HEK293 (cell line): ENCODE results near the gene SLC25A38.

Experiments used
- CTCF ChIA-PET: fragments of 350-600 bp; formaldehyde crosslinking; extraction: SDS; loops from one replicate; lab custom pipeline; 2021; ENCODE audit warnings: antibody characterized with exemption; lab: Yijun Ruan, JAX
- POLR2A ChIA-PET: fragments of 300-600 bp; formaldehyde crosslinking; extraction: SDS; loops from one replicate; lab custom pipeline; 2020; ENCODE audit warnings: antibody characterized with exemption, inconsistent platforms; lab: Yijun Ruan, JAX
- H3K27ac ChIP-seq: fragments of 200-500 bp; sonication (Bioruptor generic); 2 replicates; pipeline ENCODE4 v1.5.1; 2014; ENCODE audit warnings: low read depth, low read length, control low read depth, inconsistent platforms; ENCODE audit errors: extremely low read depth
- H3K36me3 ChIP-seq, 2 experiments: fragments of 200-500 bp in 1 of 2; sonication (Bioruptor generic) in 1 of 2; 1 replicate in 1 of 2; 2 replicates in 1 of 2; pipeline ENCODE4 v1.5.1; 2014 to 2017; ENCODE audit warnings: inconsistent platforms in 2 of 2, low read length in 2 of 2; ENCODE audit not compliant: control insufficient read depth in 2 of 2, insufficient read depth in 1 of 2
- H3K4me1 ChIP-seq: fragments of 200-500 bp; sonication (Bioruptor generic); 2 replicates; pipeline ENCODE4 v1.5.1; 2014; ENCODE audit warnings: mild to moderate bottlenecking, low read length, inconsistent platforms; ENCODE audit not compliant: control insufficient read depth, insufficient read depth
- H3K4me3 ChIP-seq: 2 replicates; pipeline ENCODE4 v1.5.1; 2011; ENCODE audit warnings: low read depth, mild to moderate bottlenecking, control low read depth, low read length, moderate library complexity
- H3K9me3 ChIP-seq: fragments of 200-500 bp; sonication (Bioruptor generic); 2 replicates; pipeline ENCODE4 v1.5.1; 2014; ENCODE audit warnings: low read depth, low read length, inconsistent platforms; ENCODE audit not compliant: control insufficient read depth, insufficient read depth
- KLF9 ChIP-seq: fragments of 450-650 bp; formaldehyde crosslinking; IDR thresholded peaks from 2 replicates; pipeline ENCODE4 v1.5.1; 2016; ENCODE audit warnings: missing biosample characterization, missing genetic modification characterization, low read depth
- OVOL3 ChIP-seq: fragments of 450-650 bp; formaldehyde crosslinking; IDR thresholded peaks from 2 replicates; pipeline ENCODE4 v1.5.1; 2016; ENCODE audit warnings: missing biosample characterization, missing genetic modification characterization
- SP7 ChIP-seq: fragments of 450-650 bp; formaldehyde crosslinking; IDR thresholded peaks from 2 replicates; pipeline ENCODE4 v1.5.1; 2016; ENCODE audit warnings: missing biosample characterization, missing genetic modification characterization
- WT1 ChIP-seq: fragments of 450-650 bp; formaldehyde crosslinking; IDR thresholded peaks from 2 replicates; pipeline ENCODE4 v1.5.1; 2016; ENCODE audit warnings: missing biosample characterization, missing genetic modification characterization
- ZFP69B ChIP-seq: fragments of 450-650 bp; formaldehyde crosslinking; IDR thresholded peaks from 2 replicates; pipeline ENCODE4 v1.5.1; 2016; ENCODE audit warnings: missing biosample characterization, missing genetic modification characterization
- ZNF558 ChIP-seq: fragments of 450-650 bp; formaldehyde crosslinking; IDR thresholded peaks from 2 replicates; pipeline ENCODE4 v1.5.1; 2016; ENCODE audit warnings: missing biosample characterization, missing genetic modification characterization
- ZNF571 ChIP-seq: fragments of 450-650 bp; formaldehyde crosslinking; IDR thresholded peaks from 2 replicates; pipeline ENCODE4 v1.5.0; 2017; ENCODE audit warnings: missing biosample characterization, missing genetic modification characterization
- ZNF658 ChIP-seq: fragments of 450-650 bp; formaldehyde crosslinking; IDR thresholded peaks from 2 replicates; pipeline ENCODE4; 2016; ENCODE audit warnings: missing biosample characterization, missing genetic modification characterization
- TF ChIP-seq, protein P1 (sequence below): fragments of 450-650 bp; formaldehyde crosslinking; conservative IDR thresholded peaks from 2 replicates; pipeline ENCODE4 v1.5.1; 2016; ENCODE audit warnings: low read depth, missing biosample characterization, missing genetic modification characterization
- TF ChIP-seq, protein P2 (sequence below): fragments of 450-650 bp; formaldehyde crosslinking; IDR thresholded peaks from 2 replicates; pipeline ENCODE4 v1.5.1; 2017; ENCODE audit warnings: missing biosample characterization, missing genetic modification characterization
- TF ChIP-seq, protein P3 (sequence below): fragments of 450-650 bp; formaldehyde crosslinking; IDR thresholded peaks from 2 replicates; pipeline ENCODE4 v1.5.1; 2017; ENCODE audit warnings: missing biosample characterization, mild to moderate bottlenecking, missing genetic modification characterization, moderate library complexity
- TF ChIP-seq, protein P4 (sequence below): IDR thresholded peaks from 2 replicates; pipeline ENCODE4 v1.6.1; 2011; ENCODE audit warnings: mild to moderate bottlenecking, low read depth, low read length, borderline replicate concordance
- TF ChIP-seq, protein P5 (sequence below): fragments of 450-650 bp; formaldehyde crosslinking; IDR thresholded peaks from 2 replicates; pipeline ENCODE4 v1.5.1; 2017; ENCODE audit warnings: missing biosample characterization, missing genetic modification characterization
- TF ChIP-seq, protein P6 (sequence below): fragments of 450-650 bp; formaldehyde crosslinking; IDR thresholded peaks from 2 replicates; pipeline ENCODE4 v1.5.1; 2016; ENCODE audit warnings: missing biosample characterization, missing genetic modification characterization

SLC25A38 gene

DNA sequence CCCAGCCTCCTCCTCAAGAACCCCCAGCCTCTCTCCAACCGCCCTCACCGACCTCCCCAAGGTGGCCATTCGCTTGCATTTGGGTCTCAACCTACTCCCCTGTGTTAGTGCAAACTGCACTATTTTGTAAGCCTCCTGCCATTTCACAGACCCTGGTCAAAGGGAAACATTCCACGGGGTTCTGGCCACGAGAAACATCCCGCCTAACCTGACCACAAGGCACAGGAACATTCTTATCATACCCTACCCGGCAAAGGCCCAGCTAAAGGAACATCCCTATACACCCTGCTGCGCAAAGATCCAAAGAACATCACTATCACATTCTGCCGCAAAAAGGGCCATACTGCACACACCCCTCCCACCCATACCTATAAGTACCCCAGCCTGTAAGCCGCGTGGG is 46.3 kb downstream of the SLC25A38 start:
- no peak overlapping the region for H3K4me3 ChIP-seq
- no peaks in the 10 kb centered on the region for H3K4me1 ChIP-seq
- ChIA-PET CTCF (no interaction called here), POLR2A (no interaction called here)
- no peaks in the 10 kb centered on the region for H3K36me3 ChIP-seq
- no peak overlapping the region for H3K27ac ChIP-seq
- TF ChIP-seq SP7 (no peak), ZNF658 (tag by site-specific recombination) (no peak), ZNF558 (tag by site-specific recombination) (no peak), ZFP69B (tag by site-specific recombination) (no peak), ZNF571 (no peak), WT1 (tag by site-specific recombination) (no peak), KLF9 (tag by site-specific recombination) (no peak), OVOL3 (tag by site-specific recombination) (no peak)
- TF ChIP-seq, protein P1, sequence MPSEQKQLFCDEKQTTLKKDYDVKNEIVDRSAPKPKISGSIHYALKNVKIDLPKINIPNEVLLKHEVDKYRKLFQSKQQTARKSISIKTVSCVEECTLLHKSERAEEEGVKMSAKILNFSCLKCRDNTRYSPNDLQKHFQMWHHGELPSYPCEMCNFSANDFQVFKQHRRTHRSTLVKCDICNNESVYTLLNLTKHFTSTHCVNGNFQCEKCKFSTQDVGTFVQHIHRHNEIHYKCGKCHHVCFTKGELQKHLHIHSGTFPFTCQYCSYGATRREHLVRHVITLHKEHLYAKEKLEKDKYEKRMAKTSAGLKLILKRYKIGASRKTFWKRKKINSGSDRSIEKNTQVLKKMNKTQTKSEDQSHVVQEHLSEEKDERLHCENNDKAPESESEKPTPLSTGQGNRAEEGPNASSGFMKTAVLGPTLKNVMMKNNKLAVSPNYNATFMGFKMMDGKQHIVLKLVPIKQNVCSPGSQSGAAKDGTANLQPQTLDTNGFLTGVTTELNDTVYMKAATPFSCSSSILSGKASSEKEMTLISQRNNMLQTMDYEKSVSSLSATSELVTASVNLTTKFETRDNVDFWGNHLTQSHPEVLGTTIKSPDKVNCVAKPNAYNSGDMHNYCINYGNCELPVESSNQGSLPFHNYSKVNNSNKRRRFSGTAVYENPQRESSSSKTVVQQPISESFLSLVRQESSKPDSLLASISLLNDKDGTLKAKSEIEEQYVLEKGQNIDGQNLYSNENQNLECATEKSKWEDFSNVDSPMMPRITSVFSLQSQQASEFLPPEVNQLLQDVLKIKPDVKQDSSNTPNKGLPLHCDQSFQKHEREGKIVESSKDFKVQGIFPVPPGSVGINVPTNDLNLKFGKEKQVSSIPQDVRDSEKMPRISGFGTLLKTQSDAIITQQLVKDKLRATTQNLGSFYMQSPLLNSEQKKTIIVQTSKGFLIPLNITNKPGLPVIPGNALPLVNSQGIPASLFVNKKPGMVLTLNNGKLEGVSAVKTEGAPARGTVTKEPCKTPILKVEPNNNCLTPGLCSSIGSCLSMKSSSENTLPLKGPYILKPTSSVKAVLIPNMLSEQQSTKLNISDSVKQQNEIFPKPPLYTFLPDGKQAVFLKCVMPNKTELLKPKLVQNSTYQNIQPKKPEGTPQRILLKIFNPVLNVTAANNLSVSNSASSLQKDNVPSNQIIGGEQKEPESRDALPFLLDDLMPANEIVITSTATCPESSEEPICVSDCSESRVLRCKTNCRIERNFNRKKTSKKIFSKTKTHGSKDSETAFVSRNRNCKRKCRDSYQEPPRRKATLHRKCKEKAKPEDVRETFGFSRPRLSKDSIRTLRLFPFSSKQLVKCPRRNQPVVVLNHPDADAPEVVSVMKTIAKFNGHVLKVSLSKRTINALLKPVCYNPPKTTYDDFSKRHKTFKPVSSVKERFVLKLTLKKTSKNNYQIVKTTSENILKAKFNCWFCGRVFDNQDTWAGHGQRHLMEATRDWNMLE: no peak
- TF ChIP-seq, protein P2, sequence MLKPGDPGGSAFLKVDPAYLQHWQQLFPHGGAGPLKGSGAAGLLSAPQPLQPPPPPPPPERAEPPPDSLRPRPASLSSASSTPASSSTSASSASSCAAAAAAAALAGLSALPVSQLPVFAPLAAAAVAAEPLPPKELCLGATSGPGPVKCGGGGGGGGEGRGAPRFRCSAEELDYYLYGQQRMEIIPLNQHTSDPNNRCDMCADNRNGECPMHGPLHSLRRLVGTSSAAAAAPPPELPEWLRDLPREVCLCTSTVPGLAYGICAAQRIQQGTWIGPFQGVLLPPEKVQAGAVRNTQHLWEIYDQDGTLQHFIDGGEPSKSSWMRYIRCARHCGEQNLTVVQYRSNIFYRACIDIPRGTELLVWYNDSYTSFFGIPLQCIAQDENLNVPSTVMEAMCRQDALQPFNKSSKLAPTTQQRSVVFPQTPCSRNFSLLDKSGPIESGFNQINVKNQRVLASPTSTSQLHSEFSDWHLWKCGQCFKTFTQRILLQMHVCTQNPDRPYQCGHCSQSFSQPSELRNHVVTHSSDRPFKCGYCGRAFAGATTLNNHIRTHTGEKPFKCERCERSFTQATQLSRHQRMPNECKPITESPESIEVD (tag by site-specific recombination): no peak
- H3K9me3 ChIP-seq: no peaks in the 10 kb centered on the region

DNA sequence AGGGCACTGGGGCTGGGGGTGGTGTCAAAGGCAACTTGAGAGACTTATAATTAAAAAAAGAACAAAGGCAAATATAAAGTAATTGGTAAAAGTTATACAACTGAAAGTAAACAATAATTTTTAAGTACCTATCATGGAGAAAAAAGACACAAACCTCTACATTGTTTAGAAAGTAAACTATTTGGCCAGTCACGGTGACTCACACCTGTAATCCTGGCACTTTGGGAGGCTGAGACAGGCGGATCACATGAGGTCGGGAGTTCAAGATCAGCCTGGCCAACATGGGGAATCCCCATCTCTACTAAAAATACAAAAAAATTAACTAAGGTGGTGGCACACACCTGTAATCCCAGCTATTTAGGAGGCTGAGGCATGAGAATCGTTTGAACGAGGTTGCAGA is 49.2 kb downstream of the SLC25A38 start:
- Histone ChIP-seq H3K4me1 (no peaks in the 10 kb centered on the region), H3K27ac (no peak overlapping the region), H3K4me3 (no peak overlapping the region)
- POLR2A ChIA-PET: no interaction called here
- CTCF ChIA-PET: interaction anchor here (1.2 kb wide), 1 partner anchor 15 kb away, joined by 5 read pairs; no protein-coding TSS in a partner anchor
- TF ChIP-seq, protein P3, sequence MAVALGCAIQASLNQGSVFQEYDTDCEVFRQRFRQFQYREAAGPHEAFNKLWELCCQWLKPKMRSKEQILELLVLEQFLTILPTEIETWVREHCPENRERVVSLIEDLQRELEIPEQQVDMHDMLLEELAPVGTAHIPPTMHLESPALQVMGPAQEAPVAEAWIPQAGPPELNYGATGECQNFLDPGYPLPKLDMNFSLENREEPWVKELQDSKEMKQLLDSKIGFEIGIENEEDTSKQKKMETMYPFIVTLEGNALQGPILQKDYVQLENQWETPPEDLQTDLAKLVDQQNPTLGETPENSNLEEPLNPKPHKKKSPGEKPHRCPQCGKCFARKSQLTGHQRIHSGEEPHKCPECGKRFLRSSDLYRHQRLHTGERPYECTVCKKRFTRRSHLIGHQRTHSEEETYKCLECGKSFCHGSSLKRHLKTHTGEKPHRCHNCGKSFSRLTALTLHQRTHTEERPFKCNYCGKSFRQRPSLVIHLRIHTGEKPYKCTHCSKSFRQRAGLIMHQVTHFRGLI (tag by site-specific recombination): no peak
- TF ChIP-seq, protein P4, sequence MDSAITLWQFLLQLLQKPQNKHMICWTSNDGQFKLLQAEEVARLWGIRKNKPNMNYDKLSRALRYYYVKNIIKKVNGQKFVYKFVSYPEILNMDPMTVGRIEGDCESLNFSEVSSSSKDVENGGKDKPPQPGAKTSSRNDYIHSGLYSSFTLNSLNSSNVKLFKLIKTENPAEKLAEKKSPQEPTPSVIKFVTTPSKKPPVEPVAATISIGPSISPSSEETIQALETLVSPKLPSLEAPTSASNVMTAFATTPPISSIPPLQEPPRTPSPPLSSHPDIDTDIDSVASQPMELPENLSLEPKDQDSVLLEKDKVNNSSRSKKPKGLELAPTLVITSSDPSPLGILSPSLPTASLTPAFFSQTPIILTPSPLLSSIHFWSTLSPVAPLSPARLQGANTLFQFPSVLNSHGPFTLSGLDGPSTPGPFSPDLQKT: no peak
- TF ChIP-seq, protein P5, sequence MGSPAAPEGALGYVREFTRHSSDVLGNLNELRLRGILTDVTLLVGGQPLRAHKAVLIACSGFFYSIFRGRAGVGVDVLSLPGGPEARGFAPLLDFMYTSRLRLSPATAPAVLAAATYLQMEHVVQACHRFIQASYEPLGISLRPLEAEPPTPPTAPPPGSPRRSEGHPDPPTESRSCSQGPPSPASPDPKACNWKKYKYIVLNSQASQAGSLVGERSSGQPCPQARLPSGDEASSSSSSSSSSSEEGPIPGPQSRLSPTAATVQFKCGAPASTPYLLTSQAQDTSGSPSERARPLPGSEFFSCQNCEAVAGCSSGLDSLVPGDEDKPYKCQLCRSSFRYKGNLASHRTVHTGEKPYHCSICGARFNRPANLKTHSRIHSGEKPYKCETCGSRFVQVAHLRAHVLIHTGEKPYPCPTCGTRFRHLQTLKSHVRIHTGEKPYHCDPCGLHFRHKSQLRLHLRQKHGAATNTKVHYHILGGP (tag by site-specific recombination): no peak
- TF ChIP-seq, protein P6, sequence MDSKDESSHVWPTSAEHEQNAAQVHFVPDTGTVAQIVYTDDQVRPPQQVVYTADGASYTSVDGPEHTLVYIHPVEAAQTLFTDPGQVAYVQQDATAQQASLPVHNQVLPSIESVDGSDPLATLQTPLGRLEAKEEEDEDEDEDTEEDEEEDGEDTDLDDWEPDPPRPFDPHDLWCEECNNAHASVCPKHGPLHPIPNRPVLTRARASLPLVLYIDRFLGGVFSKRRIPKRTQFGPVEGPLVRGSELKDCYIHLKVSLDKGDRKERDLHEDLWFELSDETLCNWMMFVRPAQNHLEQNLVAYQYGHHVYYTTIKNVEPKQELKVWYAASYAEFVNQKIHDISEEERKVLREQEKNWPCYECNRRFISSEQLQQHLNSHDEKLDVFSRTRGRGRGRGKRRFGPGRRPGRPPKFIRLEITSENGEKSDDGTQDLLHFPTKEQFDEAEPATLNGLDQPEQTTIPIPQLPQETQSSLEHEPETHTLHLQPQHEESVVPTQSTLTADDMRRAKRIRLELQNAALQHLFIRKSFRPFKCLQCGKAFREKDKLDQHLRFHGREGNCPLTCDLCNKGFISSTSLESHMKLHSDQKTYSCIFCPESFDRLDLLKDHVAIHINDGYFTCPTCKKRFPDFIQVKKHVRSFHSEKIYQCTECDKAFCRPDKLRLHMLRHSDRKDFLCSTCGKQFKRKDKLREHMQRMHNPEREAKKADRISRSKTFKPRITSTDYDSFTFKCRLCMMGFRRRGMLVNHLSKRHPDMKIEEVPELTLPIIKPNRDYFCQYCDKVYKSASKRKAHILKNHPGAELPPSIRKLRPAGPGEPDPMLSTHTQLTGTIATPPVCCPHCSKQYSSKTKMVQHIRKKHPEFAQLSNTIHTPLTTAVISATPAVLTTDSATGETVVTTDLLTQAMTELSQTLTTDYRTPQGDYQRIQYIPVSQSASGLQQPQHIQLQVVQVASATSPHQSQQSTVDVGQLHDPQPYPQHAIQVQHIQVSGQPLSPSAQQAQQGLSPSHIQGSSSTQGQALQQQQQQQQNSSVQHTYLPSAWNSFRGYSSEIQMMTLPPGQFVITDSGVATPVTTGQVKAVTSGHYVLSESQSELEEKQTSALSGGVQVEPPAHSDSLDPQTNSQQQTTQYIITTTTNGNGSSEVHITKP (tag by site-specific recombination): no peak
- TF ChIP-seq, all 188 proteins: peak for 0
- no peaks in the 10 kb centered on the region for H3K9me3 ChIP-seq
- H3K36me3 ChIP-seq: no peaks in the 10 kb centered on the region
